Activated effector memory CD4-positive, alpha-beta T cell treated with anti-CD3 and anti-CD28 coated beads, Interleukin-2, amount 50 U/mL, for 16 hours (primary cell): Measurements from ENCODE around the gene MED15.

Experiments
- DNase-seq: peaks from one replicate; pipeline ENCODE4 v3.0.0-alpha.2; 2020

MED15 gene

DNA sequence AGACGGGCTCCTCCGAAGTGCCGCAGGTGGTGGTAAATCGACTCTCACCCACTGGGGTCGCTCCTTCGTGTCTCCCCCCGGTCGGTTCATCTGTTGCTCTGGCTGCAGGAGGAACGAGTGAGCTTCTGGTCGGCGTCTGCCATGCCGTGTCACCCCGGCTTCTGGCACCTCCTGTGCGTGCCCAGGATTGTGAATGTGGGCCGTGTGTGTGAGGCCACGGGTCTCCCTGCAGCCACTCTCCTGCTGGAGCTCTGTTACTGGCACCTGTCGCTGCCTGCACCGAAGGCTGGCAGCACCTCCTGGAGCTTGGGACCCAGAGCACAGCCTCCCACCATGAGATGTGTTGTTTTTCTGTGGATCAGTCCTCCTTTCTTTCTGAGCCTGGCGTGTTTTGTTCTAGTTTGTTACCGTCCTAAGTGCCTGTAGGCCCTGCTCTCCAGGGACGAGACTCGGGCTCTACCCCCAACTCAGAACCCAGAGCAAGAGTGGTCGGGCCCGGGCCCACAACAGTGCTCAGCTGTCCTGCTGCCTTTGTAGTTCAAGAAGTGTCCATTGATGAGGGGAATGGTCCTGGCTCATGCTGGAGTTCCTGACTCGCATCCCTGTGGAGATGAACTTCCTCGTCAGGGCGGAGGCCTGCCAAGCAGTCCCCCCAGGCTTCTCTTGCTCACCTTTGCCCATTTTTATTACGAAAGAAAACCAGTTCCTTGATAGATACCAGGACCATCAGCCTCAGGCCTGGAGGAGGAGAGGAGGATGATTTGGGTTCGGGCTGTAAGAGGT lies 66.6 kb downstream of the MED15 start:
- no peak for DNase-seq

DNA sequence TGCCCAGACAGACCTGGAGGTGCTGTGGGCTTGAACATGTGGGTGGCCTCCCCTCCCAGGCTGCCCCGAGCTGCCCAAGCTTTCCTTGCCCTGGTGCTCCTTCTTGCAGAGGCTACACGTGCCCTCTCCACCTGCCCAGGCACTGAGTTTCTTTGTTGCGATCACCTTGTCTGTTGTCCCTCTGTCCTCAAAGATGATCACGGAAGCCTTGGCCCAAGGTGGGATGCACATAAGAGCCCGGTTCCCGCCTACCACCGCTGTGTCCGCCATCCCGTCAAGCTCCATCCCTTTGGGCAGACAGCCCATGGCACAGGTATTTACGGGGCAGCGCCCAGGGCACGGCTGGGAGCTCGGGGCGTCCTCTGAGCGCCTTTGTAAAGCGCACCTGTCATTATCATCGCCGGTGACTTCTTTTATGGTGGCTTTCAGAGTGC lies 67.5 kb downstream of the MED15 start:
- DNase-seq, result peak; percentile 59

DNA sequence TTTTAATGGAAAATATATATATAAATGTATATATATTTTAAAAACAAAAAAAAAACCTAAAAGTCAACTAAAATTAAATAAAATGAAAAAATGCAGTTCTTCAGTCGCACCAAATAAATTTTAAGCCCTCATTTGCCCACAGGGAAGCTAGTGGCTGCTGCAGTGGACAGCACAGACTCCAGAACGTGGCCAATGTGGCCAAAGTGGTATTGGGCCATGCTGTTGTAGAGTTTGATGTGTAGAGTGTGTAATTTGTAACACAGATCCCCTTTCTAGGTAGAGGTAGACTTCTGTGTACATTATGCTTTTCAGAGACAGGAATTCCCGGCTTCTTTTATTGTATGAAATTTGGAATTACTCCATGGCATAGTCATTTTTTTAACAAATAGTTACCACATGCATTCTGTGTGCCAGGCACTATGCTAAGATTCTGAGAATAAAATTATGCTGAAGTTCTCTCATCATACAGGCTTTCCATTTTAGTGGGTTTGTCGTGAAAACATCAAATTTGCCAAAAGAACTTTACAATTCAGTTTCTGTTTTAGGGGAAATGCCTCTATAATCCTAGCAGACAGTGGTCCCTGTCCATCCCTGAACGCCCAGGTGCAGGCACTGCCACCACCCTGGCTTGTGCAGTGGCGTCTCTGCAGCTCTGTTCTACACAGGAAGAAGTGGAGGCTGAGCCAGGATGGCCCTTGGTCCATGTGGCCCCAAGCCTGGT lies 68.5 kb downstream of the MED15 start:
- DNase-seq, result no peak

DNA sequence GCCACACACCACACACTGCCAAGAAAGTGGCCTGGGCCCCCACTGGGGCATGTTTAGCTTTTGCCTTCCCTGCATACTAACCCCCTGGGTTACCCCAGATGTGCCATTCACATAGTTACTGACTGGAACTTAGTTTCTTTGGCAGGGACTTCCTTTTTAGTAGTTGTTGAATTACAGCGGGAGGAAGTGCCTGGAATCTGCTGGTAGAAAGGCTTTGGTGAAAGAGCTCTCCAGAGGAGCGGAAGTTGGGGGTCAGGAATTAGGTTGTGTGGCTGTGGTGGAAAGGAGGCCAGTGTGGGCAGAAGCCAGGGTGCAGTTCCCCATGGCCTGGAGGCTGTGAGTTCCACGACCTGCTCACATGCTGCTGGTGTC lies 69.0 kb downstream of the MED15 start:
- no peak for DNase-seq

DNA sequence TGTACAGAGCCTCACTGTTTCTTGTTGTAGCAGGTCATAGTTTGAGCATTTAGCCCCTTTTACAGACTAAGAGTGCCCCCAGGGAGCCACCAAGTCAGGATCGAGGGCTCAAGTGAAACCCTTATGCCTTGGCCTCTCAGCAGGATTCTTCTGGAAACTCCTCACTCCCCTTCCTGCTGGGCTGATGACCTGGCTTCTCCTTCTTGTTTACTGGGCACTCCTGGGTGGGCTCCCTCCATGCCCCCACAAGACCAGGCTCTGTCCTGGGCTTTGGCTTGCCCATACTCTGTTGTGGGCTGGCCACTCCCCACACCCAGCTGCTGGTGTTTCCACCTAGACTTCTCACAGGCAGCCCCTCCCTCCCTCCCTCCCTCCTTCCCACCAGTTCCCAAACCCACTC lies 69.6 kb downstream of the MED15 start:
- DNase-seq, result no peak

DNA sequence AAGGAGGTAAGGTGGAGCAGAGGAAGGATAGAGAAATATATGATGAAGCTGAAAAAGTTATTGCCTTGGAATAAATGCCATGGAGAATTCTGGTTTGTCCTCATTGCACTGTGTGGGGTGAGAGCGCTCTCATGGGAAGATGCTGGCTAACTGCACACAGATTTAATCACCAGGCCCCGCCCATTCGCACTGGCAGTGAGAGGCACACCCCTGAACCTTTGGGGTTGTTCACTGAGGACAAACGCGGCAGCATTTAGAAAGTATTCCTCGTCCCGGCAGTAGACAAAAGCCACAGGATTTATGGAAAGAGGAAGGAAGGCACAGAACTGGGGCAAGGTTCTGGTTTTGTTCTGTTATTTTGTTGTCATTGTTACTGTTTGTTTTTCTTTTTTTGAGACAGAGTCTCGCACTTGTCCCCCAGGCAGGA lies 70.2 kb downstream of the MED15 start:
- DNase-seq, result peak; percentile 58

DNA sequence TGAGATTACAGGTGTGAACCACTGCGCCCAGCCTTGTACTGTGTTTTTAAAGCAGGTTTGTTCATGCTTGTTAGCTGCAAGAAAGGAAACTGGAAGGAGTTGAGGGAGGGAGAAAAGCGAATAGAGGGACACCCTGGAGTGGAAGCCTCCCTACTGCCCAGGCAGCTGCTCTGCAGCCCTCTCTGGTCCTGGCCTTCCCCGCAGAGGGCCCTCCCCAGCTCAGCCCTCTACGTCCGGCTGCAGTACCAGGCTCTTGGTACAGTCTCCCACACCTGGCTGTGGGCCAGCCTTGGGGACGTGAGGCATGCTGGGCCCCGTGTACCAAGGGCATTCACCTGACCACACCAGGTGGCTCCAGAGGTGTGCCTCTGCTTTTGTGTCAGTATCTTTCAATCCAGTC lies 70.8 kb downstream of the MED15 start:
- no peak for DNase-seq

DNA sequence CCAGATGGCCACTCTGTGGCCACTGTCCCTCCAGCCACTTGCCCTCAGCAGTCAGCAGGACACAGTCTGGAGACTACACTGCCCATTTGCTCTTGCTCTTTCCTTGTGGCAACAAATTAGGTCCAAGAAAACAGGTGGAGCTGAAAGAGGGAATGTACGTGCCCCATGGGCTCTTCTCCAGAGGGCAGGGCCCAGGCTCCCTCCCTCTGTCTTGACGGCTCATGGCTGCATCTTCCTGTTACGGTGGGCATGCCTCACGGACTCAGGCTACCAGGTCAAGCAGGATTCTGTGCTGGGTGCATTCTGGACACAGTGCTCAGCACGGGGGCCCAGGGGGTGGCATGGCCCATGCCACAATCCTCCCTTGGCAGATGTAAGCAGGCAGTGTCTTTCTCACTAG lies 71.3 kb downstream of the MED15 start:
- DNase-seq, result peak; percentile 57

DNA sequence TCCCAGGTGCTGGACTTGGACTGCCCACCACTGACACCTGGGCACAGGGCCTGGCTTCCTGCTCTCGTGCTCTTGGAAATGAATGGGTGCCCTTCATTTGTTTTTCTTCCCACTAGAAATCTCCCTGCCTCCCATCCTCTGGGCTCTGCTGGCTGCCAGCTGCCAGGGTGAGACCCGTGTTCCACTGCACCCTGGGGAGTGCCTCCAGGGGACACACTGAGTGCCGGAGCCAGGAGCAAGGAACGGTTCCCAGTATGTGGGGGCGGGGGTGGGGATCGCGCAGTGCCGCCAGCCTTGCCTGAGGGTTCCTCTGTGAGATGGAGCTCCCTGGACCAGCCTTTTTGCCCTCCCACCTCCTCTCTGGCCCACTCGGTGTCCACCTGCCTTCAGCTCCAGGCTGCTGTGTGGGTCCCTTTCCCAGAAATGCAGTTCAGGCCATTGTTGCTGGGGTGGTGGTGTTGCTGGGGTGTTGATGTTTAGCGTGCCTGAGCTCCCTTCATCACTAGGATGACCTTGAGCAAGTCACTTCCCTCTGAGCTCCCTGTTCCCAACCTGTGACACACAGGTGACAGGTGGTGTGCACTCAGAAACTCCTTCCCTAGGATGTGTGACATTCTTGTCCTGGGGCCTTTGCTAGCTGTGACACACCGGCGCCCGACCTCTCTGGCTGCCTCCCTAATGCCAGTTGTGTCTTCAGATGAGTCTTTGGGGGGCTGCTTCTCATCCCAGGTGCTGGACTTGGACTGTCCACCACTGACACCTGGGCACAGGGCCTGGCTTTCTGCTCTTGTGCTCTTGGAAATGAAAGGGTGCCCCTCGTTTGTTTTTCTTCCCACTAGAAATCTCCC lies 72.1 kb downstream of the MED15 start:
- no peak for DNase-seq

DNA sequence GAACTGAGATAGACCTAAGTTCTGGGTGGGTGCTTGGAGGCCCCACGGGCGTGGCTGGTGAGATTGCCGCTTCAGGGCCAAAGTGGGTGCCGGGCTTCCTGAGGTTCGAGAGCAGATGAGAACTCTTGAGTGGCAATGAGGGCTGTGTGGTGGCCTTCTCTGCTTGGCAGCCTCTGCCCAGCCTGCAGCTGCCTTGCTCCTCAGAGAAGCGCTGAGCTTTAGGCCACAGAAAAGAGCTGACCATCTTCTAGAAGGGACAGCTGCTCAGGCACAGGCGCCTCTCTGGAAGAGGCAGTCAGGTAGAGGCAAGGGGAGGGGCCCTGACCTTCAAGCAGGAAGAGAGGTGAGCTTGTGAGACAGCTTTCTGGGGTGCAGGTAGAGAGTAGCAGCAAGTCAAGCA lies 72.8 kb downstream of the MED15 start:
- DNase-seq, result no peak

DNA sequence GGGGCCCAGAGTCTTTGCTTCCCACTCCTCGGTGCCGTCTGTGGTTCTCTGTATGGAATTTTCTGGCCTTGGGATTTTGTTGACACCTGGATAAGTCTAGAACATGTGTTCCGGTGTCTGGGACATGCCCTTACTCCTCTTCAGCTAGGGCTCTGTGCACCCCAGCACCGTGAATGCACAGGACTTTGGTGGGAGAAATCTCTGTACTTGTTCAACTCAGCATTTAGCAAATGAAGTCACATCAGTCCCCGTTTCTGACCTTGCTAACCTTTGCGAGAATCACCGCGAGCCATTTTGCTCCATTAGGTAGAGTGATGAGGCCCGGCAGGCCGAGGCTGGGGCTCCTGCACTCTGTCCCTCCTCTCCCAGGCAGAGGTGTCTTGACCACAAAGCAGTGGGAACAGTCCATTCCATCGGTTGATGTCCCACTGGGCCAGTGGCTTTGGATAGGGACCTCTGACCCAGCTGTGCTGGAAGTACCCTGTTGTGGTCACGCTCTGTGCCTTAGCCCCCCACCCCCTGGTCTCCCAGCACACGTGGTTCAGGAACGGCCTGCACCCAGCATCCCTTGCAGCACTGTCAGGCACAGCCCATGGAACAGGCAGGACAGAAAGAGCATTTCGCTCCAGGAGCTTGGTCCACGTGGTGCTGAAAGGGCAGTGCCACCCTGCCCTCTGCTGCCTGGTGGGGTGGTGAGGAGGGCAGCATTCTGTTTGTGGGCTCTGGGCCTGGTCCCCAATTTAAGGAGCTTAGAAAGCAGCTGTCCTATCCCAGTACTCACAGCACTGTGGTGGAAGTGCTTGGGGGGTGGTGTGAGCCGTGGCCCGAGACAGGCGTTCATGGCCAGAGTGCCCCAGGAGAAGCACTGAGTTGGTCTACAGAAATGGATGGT lies 73.4 kb downstream of the MED15 start:
- DNase-seq, result no peak

DNA sequence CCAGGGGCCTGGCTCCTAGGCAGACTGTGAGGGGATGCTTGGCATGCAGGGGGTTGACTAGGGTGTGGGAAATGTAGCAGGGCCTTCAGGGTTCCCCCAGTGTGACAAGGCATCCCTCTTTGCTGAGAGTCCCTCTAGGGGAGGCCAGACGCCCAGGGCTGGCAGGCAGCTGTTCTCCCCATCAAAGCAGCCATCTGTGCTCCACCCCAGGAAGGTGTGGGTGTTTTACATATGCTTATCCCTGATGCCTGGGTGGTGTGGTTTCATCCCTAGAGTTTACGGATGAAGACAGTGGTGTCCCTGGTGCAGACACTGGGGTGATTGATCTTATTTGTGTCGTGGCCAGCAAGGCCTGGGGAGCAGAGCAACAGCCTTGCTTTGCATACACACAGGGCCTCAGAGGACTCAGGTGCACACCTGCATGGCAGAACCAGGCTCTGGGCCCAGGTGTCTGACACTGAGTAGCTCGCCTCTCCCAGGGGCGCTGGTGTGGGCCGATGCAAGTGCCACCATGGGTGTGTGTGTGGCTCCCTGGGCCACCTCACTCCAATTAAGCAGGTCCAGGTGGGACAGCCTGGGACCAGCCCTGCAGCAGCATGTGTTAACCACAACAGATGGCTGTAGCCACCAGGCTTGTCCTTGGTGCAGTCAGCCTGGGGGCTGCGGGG lies 74.2 kb downstream of the MED15 start:
- DNase-seq, result no peak

DNA sequence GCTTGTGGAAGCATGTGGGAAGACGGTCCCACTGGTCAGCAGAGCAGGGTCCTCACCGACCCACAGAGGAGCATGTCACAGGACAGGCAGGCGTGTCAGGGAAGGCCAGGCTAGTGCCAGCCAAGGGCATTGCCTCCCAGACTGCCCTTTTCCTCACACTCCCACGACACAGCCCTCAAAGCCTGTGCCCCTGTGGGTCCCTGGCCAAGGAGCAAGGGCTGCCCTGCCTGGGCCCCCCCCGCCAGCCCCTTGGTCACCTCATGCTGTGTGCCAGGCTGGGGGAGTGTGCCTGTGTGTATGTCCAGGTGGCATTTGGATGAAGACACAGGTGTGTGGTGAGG lies 74.7 kb downstream of the MED15 start:
- no peak for DNase-seq

DNA sequence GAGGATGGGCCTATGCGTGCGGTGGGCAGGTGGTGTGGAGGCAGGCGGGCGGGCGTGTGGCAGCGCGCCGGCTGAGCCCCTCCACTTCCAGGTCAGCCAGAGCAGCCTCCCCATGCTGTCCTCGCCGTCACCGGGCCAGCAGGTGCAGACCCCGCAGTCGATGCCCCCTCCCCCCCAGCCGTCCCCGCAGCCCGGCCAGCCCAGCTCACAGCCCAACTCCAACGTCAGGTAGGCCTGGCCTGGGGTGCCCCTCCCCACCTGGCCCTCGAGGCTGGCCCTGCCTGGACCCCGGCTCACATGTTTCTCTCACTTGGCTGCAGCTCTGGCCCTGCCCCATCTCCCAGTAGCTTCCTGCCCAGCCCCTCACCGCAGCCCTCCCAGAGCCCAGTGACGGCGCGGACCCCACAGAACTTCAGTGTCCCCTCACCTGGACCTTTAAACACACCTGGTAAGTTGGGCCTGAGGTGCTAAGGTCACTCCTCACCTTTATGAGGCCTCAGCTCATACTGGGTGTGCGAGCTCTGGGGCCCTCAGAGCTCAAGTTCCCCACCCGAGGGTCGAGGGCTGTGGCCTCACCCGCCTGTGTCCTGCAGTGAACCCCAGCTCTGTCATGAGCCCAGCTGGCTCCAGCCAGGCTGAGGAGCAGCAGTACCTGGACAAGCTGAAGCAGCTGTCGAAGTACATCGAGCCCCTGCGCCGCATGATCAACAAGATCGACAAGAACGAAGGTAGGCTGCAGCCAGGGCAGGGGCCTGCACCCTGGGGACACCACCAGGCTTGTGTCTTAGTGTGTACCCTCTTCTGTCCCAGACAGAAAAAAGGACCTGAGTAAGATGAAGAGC lies 75.3 kb downstream of the MED15 start:
- DNase-seq, result no peak

DNA sequence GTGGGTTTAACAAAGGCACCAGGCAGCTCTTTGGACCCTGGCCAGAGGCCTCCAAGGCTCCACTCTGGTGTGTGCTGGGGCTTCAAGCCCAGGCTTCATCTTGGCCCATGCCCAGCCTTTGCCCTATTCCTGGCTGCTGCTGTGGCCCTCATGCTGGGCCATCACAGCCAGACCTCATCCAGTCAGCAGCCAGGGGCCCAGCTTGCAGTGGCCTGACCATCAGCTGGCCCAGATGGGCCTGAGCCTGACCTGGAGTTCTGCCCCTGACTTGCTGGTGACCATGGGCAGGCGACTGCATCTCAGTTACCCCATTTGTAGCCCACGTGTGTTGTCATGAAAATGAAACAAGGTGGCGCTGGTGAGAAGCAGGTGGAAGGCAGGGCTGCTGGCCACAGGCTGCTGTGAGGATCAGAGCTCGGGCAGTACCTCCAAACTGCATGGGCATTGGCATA lies 76.1 kb downstream of the MED15 start:
- DNase-seq, result no peak

DNA sequence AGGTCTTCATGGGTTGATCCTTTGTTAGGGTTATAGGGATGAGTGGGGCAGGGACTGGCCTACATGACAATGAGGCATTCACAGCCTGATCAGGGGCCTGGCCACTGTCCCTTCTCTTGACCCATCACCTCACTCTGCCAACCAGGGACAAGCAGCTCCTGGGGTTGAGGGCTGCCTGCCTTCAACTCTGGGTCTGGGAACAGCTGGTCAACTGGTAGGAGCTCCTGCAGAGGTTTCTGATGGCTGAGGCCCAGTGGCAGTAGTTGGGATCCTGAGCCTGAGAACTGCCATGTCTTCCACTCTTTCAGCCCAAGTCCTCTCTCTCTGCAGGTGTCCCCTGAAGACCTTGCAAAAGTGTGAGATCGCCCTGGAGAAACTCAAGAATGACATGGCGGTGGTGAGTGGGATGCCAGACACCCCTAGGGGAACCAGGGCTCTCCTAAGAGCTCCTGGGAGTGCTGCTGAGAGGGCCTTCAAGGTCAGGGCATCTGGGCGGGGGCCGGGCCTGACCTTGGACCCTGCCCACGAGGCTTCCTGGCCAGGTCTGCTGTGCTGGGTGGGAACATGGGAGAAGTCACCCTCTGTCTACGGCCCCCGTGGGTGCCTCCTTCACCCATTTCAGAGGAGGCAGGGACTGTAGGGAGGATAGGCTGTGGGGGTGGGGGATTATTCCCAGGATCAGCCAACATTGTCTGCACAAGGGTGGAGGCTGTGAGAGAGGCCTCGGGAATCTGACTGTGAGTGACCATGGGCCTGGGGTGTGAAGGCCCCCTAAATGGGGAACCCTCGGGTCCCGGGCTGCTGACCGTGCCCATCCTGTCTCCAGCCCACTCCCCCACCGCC lies 76.8 kb downstream of the MED15 start:
- no peak for DNase-seq

DNA sequence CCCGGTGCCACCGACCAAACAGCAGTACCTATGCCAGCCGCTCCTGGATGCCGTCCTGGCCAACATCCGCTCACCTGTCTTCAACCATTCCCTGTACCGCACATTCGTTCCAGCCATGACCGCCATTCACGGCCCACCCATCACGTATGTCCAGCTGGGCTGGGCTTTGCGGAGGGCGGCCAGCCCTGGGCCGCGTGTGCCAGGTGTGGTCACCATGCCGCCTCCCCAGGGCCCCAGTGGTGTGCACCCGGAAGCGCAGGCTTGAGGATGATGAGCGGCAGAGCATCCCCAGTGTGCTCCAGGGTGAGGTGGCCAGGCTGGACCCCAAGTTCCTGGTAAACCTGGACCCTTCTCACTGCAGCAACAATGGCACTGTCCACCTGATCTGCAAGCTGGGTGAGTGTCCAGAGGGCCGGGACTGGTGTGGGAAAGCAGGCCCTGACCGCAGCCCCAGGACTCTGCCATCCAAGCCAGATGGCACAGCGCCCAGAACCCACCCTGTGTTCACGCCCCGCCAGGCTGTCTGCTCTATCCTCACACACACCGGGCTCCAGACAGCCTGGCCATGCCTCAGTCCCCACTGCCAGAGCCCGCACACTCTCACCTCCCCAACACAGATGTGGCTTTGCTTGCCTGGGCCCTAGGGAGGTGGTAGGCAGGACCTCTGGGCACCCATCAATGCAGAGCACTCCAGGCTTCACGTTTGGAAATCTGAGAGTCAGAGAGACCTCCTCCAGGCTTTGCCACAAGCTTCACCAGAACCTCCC lies 77.6 kb downstream of the MED15 start:
- DNase-seq, result no peak

DNA sequence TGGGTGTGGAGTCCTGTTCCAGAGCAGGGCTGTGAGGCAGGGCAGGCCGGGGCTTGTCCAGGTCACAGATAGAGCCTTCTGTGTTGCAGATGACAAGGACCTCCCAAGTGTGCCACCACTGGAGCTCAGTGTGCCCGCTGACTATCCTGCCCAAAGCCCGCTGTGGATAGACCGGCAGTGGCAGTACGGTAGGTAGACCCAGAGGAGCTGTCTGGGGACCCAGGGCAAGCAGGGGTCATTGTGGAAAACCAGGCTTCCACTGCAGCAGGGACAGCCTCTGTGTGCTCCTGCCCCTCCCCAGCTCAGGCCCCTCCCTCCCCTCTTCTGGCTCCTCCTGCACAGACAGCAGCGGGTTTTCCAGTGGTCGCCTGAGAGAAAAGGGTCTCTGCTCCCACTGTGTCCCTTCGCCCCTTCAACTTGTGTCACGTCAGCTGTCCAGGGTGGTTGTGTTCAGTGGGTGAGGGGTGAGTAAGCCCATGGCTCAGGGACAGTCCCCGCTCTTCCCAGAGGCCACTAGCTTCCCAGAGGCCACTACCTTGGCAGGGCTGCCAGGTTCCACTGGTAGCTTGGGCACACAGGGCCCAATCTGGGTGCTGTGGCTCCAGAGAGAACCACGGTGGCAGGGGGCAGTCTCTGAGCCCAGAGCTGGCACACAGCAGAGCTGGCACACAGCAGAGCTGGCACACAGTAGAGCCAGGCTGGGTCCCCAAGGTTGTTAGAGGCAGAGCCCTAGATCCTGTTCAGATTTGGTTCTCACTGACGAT lies 78.4 kb downstream of the MED15 start:
- no peak for DNase-seq

DNA sequence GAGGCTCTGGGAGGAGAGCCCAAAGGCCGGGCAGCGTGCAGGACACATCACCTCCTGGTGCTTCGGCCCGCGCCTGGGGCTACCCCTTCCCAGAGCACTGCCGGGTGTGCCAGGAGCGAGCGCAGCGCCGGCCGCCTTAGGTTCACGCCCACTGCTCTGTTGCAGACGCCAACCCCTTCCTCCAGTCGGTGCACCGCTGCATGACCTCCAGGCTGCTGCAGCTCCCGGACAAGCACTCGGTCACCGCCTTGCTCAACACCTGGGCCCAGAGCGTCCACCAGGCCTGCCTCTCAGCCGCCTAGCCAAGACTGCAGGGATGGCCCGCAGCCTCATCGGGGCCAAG lies 79.0 kb downstream of the MED15 start:
- no peak for DNase-seq
